GM23338 (cell line): ENCODE measurements around the gene TGFB3. TPM values are rescaled to one million over a fixed set of nuclear protein-coding genes. Genes with fewer than 3 reads are reported as not detected.

ENCODE experiments used
- ATAC-seq: fragments of 200-7000 bp; cut with Tn5 transposase; 3 replicates; pipeline ENCODE4 v1.9.1; 2020
- DNase-seq: peaks from one replicate; pipeline ENCODE4 v3.0.0-alpha.2; 2015; ENCODE audit warnings: low spot score
- H2AFZ ChIP-seq: fragments of 200-600 bp; sonication (generic); 2 replicates; pipeline ENCODE4 v1.8.0; 2016; ENCODE audit warnings: antibody characterized with exemption, mild to moderate bottlenecking, moderate library complexity
- H3F3A ChIP-seq: fragments of 200-600 bp; sonication (generic); replicated peaks from 2 replicates; pipeline ENCODE4 v1.8.0; 2017; ENCODE audit warnings: antibody characterized with exemption, mixed run types, low read depth
- H3K27ac ChIP-seq: fragments of 200-600 bp; sonication (generic); 2 replicates; pipeline ENCODE4 v1.6.1; 2016; ENCODE audit warnings: low read depth
- H3K27me3 ChIP-seq: fragments of 200-600 bp; sonication (generic); 2 replicates; pipeline ENCODE4 v1.8.0; 2016; ENCODE audit warnings: mild to moderate bottlenecking, mixed run types, moderate library complexity; ENCODE audit not compliant: insufficient read depth
- H3K36me3 ChIP-seq: fragments of 200-600 bp; sonication (generic); 2 replicates; pipeline ENCODE4 v1.8.0; 2016; ENCODE audit warnings: mild to moderate bottlenecking; ENCODE audit not compliant: insufficient read depth
- H3K4me1 ChIP-seq: fragments of 200-600 bp; sonication (generic); 2 replicates; pipeline ENCODE4 v1.8.0; 2016; ENCODE audit warnings: mild to moderate bottlenecking, moderate library complexity; ENCODE audit not compliant: insufficient read depth
- H3K4me2 ChIP-seq: fragments of 200-600 bp; sonication (generic); 2 replicates; pipeline ENCODE4 v1.7.1; 2017; ENCODE audit warnings: mixed run types
- H3K4me3 ChIP-seq: fragments of 200-600 bp; sonication (generic); 2 replicates; pipeline ENCODE4 v1.6.1; 2016; ENCODE audit warnings: mixed run types
- H3K79me2 ChIP-seq: fragments of 200-600 bp; sonication (generic); replicated peaks from 2 replicates; pipeline ENCODE4 v1.8.0; 2017; ENCODE audit warnings: mild to moderate bottlenecking; ENCODE audit not compliant: insufficient read depth
- H3K9me2 ChIP-seq: fragments of 200-600 bp; sonication (generic); 2 replicates; pipeline ENCODE4 v1.8.0; 2017; ENCODE audit not compliant: insufficient read depth
- H4K20me1 ChIP-seq: fragments of 200-600 bp; sonication (generic); replicated peaks from 2 replicates; pipeline ENCODE4 v1.8.0; 2017; ENCODE audit warnings: mild to moderate bottlenecking; ENCODE audit not compliant: insufficient read depth
- H3K27ac Mint-ChIP-seq: 2 replicates; pipeline ENCODE4 v1.8.0; 2020; ENCODE audit warnings: inconsistent platforms, mild to moderate bottlenecking, moderate library complexity, mixed read lengths
- H3K27me3 Mint-ChIP-seq: 3 replicates; pipeline ENCODE4 v1.8.0; 2022; ENCODE audit warnings: low read depth, mild to moderate bottlenecking, moderate library complexity, mixed read lengths, inconsistent platforms; ENCODE audit not compliant: insufficient read depth, poor library complexity
- H3K36me3 Mint-ChIP-seq: 3 replicates; pipeline ENCODE4 v1.8.0; 2021; ENCODE audit warnings: low read depth, mild to moderate bottlenecking, inconsistent platforms, moderate library complexity, mixed read lengths
- H3K4me1 Mint-ChIP-seq: 3 replicates; pipeline ENCODE4 v1.8.0; 2020; ENCODE audit warnings: mild to moderate bottlenecking, inconsistent platforms, mixed read lengths
- H3K4me3 Mint-ChIP-seq: 3 replicates; pipeline ENCODE4 v1.8.0; 2021; ENCODE audit warnings: moderate library complexity, mild to moderate bottlenecking, inconsistent platforms, mixed read lengths
- H3K9me3 Mint-ChIP-seq: 3 replicates; pipeline ENCODE4 v1.8.0; 2020; ENCODE audit warnings: moderate library complexity, mild to moderate bottlenecking, inconsistent platforms, mixed read lengths
- CTCF ChIP-seq, 2 experiments: fragments of 200-600 bp in 1 of 2; sonication (generic) in 1 of 2; conservative IDR thresholded peaks; 2 replicates each; pipeline versions ENCODE4 v1.5.1 to v1.6.1; 2016 to 2017; ENCODE audit warnings: antibody characterized with exemption in 2 of 2, low read depth in 2 of 2, mild to moderate bottlenecking in 2 of 2, moderate library complexity in 1 of 2
- ETS1 ChIP-seq: IDR thresholded peaks from 2 replicates; pipeline ENCODE4 v1.6.1; 2016; ENCODE audit warnings: antibody characterized with exemption
- NANOG ChIP-seq: IDR thresholded peaks from 2 replicates; pipeline ENCODE4 v1.6.1; 2016; ENCODE audit warnings: antibody characterized with exemption, borderline replicate concordance
- ZNF114 ChIP-seq: fragments of 250-450 bp; sonication (Bioruptor Pico); IDR thresholded peaks from 2 replicates; pipeline ENCODE4 v1.5.0; 2020; ENCODE audit warnings: mild to moderate bottlenecking, moderate library complexity
- ZNF331 ChIP-seq: fragments of 250-450 bp; sonication (Bioruptor Pico); IDR thresholded peaks from 2 replicates; pipeline ENCODE4 v1.5.0; 2020; ENCODE audit warnings: low read depth, mild to moderate bottlenecking, moderate library complexity
- ZNF462 ChIP-seq: fragments of 250-450 bp; sonication (Bioruptor Pico); IDR thresholded peaks from 2 replicates; pipeline ENCODE4 v1.5.0; 2020; ENCODE audit warnings: mild to moderate bottlenecking, moderate library complexity
- polyA plus RNA-seq: library from polyadenylated mRNA; unstranded; fragments of >200 nt; fragmentation: Nextera tagmentation; extraction: Ambion mirVana; gene quantifications from 2 replicates; pipeline ENCODE4 v1.2.1, GENCODE V29; 2016
- total RNA-seq: library from RNA; depleted of rRNA; stranded (reverse); fragments of >200 nt; shearing (Covaris generic); gene quantifications from 2 replicates; pipeline ENCODE4 v1.2.3, GENCODE V29; 2014

Gene TGFB3
- total and polyA plus RNA-seq, 2 experiments from 2014 or later: 0.17 to 0.87 TPM

GRCh38 chr14:75970989-75971388, 10.8 kb downstream of the TGFB3 start:
- Mint-ChIP-seq H3K4me3 (no peak overlapping the region), H3K9me3 (no peaks in the 10 kb centered on the region), H3K4me1 (peaks cover 17% of the 10 kb centered on the region), H3K27me3 (peaks cover 3% of the 10 kb centered on the region), H3K36me3 (no peaks in the 10 kb centered on the region), H3K27ac (no peak overlapping the region)
- Histone ChIP-seq H4K20me1 (no peaks in the 10 kb centered on the region), H3K27ac (no peak overlapping the region), H3K4me1 (peaks cover 11% of the 10 kb centered on the region), H3K27me3 (no peaks in the 10 kb centered on the region), H3F3A (no peaks in the 10 kb centered on the region), H3K9me2 (no peaks in the 10 kb centered on the region), H3K36me3 (no peaks in the 10 kb centered on the region), H2AFZ (no peak overlapping the region), H3K79me2 (no peaks in the 10 kb centered on the region), H3K4me2 (no peak overlapping the region), H3K4me3 (no peak overlapping the region)
- no peak for TF ChIP-seq ZNF331
- peak in 1 of 2 experiments; percentile 26; a peak in 2 of 4 replicates for TF ChIP-seq CTCF (conservative IDR thresholded peaks at IDR 0.05; ENCODE audit: low read depth in 2 of 2)
- no peak for TF ChIP-seq ZNF114 (CRISPR knock-in tag)
- no peak for TF ChIP-seq ETS1
- no peak for TF ChIP-seq ZNF462 (CRISPR knock-in tag)
- no peak for TF ChIP-seq NANOG
- ATAC-seq (peak; percentile 78), DNase-seq (peak; percentile 24)
